ENCODE data around the gene TRAPPC2L.

GRCh38 chr16:88879788-88880055, 22.8 kb downstream of the TRAPPC2L start:
- TF ChIP-seq CTCF (conservative IDR thresholded peaks at IDR 0.05) (no peak), ZFX (IDR thresholded peaks at IDR 0.05) (no peak)

All from C4-2B (cell line).